MM.1S (cell line): Measurements from ENCODE around the gene AKT1S1.

Source experiments
- EZH2 ChIP-seq: fragments of 300-600 bp; sonication (generic); optimal IDR thresholded peaks from 2 replicates; pipeline ENCODE3; 2017; ENCODE audit warnings: low read depth, mild to moderate bottlenecking, antibody characterized with exemption, low read length, mixed read lengths
- TF ChIP-seq, protein P1 (sequence below): fragments of 300-600 bp; sonication (generic); IDR thresholded peaks from 2 replicates; pipeline ENCODE4 v1.5.1; 2016; ENCODE audit warnings: antibody characterized with exemption, low read length, mixed read lengths

DNA sequence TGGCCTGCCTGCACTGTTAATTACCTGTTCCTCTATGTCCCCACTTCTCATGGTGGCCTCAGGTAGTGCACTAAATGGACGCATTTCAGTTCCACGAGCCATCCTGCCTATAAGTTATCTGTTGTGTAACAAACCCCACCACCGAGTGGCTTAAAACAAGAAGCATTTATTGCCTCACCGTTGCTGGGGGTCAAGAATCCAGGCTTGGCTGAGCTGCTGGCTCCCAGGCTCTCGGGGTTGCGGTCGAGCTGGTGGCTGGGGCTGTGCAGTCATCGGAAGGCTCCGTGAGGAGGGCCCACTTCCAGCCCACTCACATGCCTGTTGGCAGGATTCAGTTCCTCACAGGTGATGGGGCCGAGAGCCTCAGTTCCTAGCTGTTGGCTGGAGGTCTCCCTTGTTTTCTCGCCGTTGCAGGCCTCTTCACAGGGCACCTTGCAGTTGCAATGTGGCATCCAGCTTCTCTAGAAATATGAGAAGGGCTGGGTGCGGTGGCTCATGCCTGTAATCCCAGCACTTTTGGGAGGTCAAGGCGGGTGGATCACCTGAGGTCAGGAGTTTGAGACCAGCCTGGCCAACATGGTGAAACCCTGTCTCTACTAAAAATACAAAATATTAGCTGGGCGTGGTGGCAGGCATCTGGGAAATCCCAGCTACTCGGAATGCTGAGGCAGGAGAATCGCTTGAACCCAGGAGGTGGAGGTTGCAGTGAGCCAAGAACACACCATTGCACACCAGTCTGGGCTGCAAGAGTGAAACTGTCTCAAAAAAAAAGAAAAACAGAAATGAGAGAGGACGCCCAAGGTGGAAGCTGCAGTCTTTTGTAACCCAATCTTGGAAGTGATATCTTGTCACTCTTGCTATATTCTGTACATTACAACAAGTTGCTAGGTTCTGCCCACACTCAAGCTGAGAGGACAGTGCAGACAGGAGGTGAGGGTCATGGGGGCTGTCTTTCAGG, 32.7 kb downstream of the AKT1S1 start:
- TF ChIP-seq, protein P1, sequence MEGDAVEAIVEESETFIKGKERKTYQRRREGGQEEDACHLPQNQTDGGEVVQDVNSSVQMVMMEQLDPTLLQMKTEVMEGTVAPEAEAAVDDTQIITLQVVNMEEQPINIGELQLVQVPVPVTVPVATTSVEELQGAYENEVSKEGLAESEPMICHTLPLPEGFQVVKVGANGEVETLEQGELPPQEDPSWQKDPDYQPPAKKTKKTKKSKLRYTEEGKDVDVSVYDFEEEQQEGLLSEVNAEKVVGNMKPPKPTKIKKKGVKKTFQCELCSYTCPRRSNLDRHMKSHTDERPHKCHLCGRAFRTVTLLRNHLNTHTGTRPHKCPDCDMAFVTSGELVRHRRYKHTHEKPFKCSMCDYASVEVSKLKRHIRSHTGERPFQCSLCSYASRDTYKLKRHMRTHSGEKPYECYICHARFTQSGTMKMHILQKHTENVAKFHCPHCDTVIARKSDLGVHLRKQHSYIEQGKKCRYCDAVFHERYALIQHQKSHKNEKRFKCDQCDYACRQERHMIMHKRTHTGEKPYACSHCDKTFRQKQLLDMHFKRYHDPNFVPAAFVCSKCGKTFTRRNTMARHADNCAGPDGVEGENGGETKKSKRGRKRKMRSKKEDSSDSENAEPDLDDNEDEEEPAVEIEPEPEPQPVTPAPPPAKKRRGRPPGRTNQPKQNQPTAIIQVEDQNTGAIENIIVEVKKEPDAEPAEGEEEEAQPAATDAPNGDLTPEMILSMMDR, result no peak
- no peak for TF ChIP-seq EZH2
